Lower leg skin (tissue), 4 donors: ENCODE measurements around the gene TMEM181. TPM values are rescaled to one million over a fixed set of nuclear protein-coding genes. Genes with fewer than 3 reads are reported as not detected.

Source experiments
- DNase-seq, 2 donors: peaks; one replicate each; pipeline ENCODE4 v3.0.0-alpha.2; 2019; ENCODE audit warnings: low spot score in 2 of 2
- H3K4me3 ChIP-seq: fragments of 200-600 bp; sonication (generic); 2 replicates; pipeline ENCODE4 v1.5.1; 2017; ENCODE audit warnings: mild to moderate bottlenecking, low read depth; ENCODE audit not compliant: poor library complexity, severe bottlenecking
- CTCF ChIP-seq, 3 donors: fragments of 450-650 bp; IDR thresholded peaks; one replicate each; pipeline ENCODE4 v1.5.1; 2016; ENCODE audit warnings: antibody characterized with exemption in 3 of 3, mild to moderate bottlenecking in 3 of 3, moderate library complexity in 2 of 3
- POLR2A ChIP-seq, 2 donors: fragments of 450-650 bp; IDR thresholded peaks; one replicate each; pipeline ENCODE4 v1.6.1; 2016 to 2017; ENCODE audit warnings: antibody characterized with exemption in 2 of 2, mild to moderate bottlenecking in 1 of 2, moderate library complexity in 1 of 2
- WGBS, 2 donors: methylation state at CpG; one replicate each; pipeline ENCODE4 v1.1.5; 2018; 5-methylcytosine and 5-hydroxymethylcytosine counted together
- intact Hi-C: fragments of 100-400 bp; cut with DNase I; formaldehyde crosslinking; loops from one replicate; pipeline ENCODE4 v1.15.0; 2023; ENCODE audit warnings: low total_unique reads
- total RNA-seq, 4 donors: library from RNA; depleted of rRNA; stranded (reverse); fragments of >200 nt; gene quantifications; one replicate each; pipeline ENCODE4 v1.1.0, GENCODE V29; 2016

TMEM181 gene
- total RNA-seq, 4 donors from 2014 or later, result 12.8 to 20.8 (median 17.2) TPM

- WGBS, 2 donors, result 31 to 34% methylated on average over 11 of the region's 11 CpGs
- intact Hi-C loops, result no loop called here
- DNase-seq, result no peak
- no peak overlapping the region for H3K4me3 ChIP-seq
- TF ChIP-seq POLR2A (IDR thresholded peaks at IDR 0.05) (no peak), CTCF (IDR thresholded peaks at IDR 0.05) (no peak)
Measured at GRCh38 chr6:158663625-158664165, 103.8 kb downstream of the TMEM181 start.

GRCh38 chr6:158665332-158665731, 105.4 kb downstream of the TMEM181 start:
- DNase-seq, result peak in 1 of 2 donors; percentile 49
- intact Hi-C loops, result no loop called here
- WGBS, 2 donors, result 88 to 93% methylated on average over 18 of the region's 18 CpGs
- H3K4me3 ChIP-seq, result no peak overlapping the region
- TF ChIP-seq CTCF (IDR thresholded peaks at IDR 0.05) (no peak), POLR2A (IDR thresholded peaks at IDR 0.05) (no peak)

- H3K4me3 ChIP-seq, result no peak overlapping the region
- intact Hi-C loops, result no loop called here
- TF ChIP-seq CTCF (IDR thresholded peaks at IDR 0.05) (no peak), POLR2A (IDR thresholded peaks at IDR 0.05) (no peak)
- no peak for DNase-seq
- 67 to 77% methylated on average over 14 of the region's 14 CpGs for WGBS, 2 donors
Measured at GRCh38 chr6:158666628-158667359, 106.9 kb downstream of the TMEM181 start.

- H3K4me3 ChIP-seq, result no peak overlapping the region
- peak in 1 of 2 donors; percentile 45 for DNase-seq
- TF ChIP-seq CTCF (IDR thresholded peaks at IDR 0.05), result no peak
- no peak for TF ChIP-seq POLR2A (IDR thresholded peaks at IDR 0.05)
- 86 to 87% methylated on average over 8 of the region's 8 CpGs for WGBS, 2 donors
- intact Hi-C loops, result no loop called here
Measured at GRCh38 chr6:158667360-158667981, 107.6 kb downstream of the TMEM181 start.

- no peak overlapping the region for H3K4me3 ChIP-seq
- DNase-seq, result peak in 1 of 2 donors; percentile 67
- TF ChIP-seq POLR2A (IDR thresholded peaks at IDR 0.05) (no peak), CTCF (IDR thresholded peaks at IDR 0.05) (no peak)
- intact Hi-C loops, result no loop called here
- WGBS, 2 donors, result 47% methylated on average over 7 of the region's 7 CpGs
Measured at GRCh38 chr6:158668707-158669103, 108.8 kb downstream of the TMEM181 start.
